PFSK-1 (cell line): ENCODE measurements around the gene THBS1.

Experiments
- POLR2AphosphoS5 ChIP-seq: IDR thresholded peaks from 2 replicates; pipeline ENCODE4 v1.6.1; 2012; ENCODE audit warnings: low read depth, mild to moderate bottlenecking, control low read depth, low read length, moderate library complexity
- REST ChIP-seq, 2 experiments: IDR thresholded peaks; 2 replicates each; pipeline versions ENCODE4 v1.6.1 to v1.8.0; 2011 to 2012; ENCODE audit warnings: low read depth in 2 of 2, low read length in 2 of 2, control low read depth in 1 of 2, inconsistent platforms in 1 of 2, mild to moderate bottlenecking in 1 of 2, moderate library complexity in 1 of 2; ENCODE audit not compliant: insufficient read depth in 1 of 2
- SIN3A ChIP-seq: IDR thresholded peaks from 2 replicates; pipeline ENCODE4 v1.6.1; 2012; ENCODE audit warnings: mild to moderate bottlenecking, low read length, moderate library complexity, borderline replicate concordance; ENCODE audit not compliant: insufficient read depth
- TAF1 ChIP-seq: IDR thresholded peaks from 2 replicates; pipeline ENCODE4 v1.6.1; 2012; ENCODE audit warnings: low read length, control low read depth, borderline replicate concordance; ENCODE audit not compliant: insufficient read depth

- TF ChIP-seq POLR2AphosphoS5, result no peak
- no peak for TF ChIP-seq REST (IDR thresholded peaks at IDR 0.05; ENCODE audit: insufficient read depth in 1 of 2, low read depth in 2 of 2, low read length in 2 of 2)
- TF ChIP-seq SIN3A, result no peak
- no peak for TF ChIP-seq TAF1
Measured at GRCh38 chr15:39610665-39611064, 29.8 kb downstream of the THBS1 start.
